Panc1 (cell line): ENCODE measurements around the gene ABO.
"Not testable (repeated sequence)": the region's sequence is repeated elsewhere in the genome, so short reads cannot be mapped to it uniquely, and the experiment has no call there.

ENCODE experiments used
- POLR2AphosphoS5 ChIP-seq: IDR thresholded peaks from 2 replicates; pipeline ENCODE4 v1.6.1; 2012; ENCODE audit warnings: mild to moderate bottlenecking, low read depth, low read length, moderate library complexity
- SIN3A ChIP-seq: IDR thresholded peaks from 2 replicates; pipeline ENCODE4 v1.6.1; 2012; ENCODE audit warnings: low read depth, mild to moderate bottlenecking, low read length, moderate library complexity, borderline replicate concordance; ENCODE audit not compliant: insufficient read depth
- TCF7L2 ChIP-seq: IDR thresholded peaks from 2 replicates; pipeline ENCODE4 v1.6.1; 2011; ENCODE audit warnings: mild to moderate bottlenecking, low read depth, low read length, inconsistent platforms
- TF ChIP-seq, protein P1 (sequence below): fragments of 450-650 bp; IDR thresholded peaks from 2 replicates; pipeline ENCODE4 v1.5.1; 2017; ENCODE audit warnings: mild to moderate bottlenecking
- TF ChIP-seq, protein P2 (sequence below), 2 experiments: IDR thresholded peaks; 2 replicates each; pipeline ENCODE4 v1.6.1; 2011 to 2012; ENCODE audit warnings: low read depth in 2 of 2, control low read depth in 1 of 2, low read length in 1 of 2, mild to moderate bottlenecking in 1 of 2, moderate library complexity in 1 of 2; ENCODE audit not compliant: insufficient read depth in 1 of 2

DNA sequence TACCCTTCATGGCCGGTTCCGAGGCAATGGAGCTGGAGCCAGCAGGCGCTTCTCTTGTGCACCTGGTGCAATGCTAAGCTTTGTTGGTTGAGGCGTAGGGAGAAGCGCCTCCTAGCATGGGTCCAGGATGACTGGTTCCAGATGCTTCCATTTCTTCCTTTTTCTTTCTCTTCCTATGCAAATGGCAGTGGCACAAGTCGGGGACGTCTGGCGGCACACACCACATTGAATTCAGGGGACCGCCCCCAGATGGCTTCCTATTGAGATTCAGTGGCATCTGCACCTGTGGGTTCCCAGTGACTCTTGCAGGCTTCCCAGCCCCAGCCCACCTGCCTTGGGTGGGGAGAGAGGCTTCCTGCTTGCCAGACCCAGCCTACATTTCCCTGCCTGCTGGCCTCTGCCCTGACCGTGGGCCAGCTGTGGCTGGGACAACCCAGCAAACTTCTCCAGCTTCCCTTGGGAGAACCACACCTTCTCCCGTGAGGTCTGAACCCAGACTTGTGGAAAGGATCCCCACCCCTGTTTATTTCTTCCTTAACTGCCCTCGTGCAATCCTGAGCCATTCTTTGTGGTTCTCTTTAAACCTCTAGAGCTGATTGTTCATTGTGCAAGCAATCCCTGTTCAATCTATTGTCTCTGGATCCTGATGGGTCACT, 57.5 kb downstream of the ABO start:
- not testable (repeated sequence) for TF ChIP-seq POLR2AphosphoS5, SIN3A, TCF7L2
- TF ChIP-seq, protein P1, sequence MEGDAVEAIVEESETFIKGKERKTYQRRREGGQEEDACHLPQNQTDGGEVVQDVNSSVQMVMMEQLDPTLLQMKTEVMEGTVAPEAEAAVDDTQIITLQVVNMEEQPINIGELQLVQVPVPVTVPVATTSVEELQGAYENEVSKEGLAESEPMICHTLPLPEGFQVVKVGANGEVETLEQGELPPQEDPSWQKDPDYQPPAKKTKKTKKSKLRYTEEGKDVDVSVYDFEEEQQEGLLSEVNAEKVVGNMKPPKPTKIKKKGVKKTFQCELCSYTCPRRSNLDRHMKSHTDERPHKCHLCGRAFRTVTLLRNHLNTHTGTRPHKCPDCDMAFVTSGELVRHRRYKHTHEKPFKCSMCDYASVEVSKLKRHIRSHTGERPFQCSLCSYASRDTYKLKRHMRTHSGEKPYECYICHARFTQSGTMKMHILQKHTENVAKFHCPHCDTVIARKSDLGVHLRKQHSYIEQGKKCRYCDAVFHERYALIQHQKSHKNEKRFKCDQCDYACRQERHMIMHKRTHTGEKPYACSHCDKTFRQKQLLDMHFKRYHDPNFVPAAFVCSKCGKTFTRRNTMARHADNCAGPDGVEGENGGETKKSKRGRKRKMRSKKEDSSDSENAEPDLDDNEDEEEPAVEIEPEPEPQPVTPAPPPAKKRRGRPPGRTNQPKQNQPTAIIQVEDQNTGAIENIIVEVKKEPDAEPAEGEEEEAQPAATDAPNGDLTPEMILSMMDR, result not testable (repeated sequence)
- TF ChIP-seq, protein P2, sequence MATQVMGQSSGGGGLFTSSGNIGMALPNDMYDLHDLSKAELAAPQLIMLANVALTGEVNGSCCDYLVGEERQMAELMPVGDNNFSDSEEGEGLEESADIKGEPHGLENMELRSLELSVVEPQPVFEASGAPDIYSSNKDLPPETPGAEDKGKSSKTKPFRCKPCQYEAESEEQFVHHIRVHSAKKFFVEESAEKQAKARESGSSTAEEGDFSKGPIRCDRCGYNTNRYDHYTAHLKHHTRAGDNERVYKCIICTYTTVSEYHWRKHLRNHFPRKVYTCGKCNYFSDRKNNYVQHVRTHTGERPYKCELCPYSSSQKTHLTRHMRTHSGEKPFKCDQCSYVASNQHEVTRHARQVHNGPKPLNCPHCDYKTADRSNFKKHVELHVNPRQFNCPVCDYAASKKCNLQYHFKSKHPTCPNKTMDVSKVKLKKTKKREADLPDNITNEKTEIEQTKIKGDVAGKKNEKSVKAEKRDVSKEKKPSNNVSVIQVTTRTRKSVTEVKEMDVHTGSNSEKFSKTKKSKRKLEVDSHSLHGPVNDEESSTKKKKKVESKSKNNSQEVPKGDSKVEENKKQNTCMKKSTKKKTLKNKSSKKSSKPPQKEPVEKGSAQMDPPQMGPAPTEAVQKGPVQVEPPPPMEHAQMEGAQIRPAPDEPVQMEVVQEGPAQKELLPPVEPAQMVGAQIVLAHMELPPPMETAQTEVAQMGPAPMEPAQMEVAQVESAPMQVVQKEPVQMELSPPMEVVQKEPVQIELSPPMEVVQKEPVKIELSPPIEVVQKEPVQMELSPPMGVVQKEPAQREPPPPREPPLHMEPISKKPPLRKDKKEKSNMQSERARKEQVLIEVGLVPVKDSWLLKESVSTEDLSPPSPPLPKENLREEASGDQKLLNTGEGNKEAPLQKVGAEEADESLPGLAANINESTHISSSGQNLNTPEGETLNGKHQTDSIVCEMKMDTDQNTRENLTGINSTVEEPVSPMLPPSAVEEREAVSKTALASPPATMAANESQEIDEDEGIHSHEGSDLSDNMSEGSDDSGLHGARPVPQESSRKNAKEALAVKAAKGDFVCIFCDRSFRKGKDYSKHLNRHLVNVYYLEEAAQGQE (IDR thresholded peaks at IDR 0.05; ENCODE audit: insufficient read depth in 1 of 2, low read depth in 2 of 2, low read length in 1 of 2), result not testable (repeated sequence)
